ENCODE results near the gene AQP5.

AQP5 gene

DNA sequence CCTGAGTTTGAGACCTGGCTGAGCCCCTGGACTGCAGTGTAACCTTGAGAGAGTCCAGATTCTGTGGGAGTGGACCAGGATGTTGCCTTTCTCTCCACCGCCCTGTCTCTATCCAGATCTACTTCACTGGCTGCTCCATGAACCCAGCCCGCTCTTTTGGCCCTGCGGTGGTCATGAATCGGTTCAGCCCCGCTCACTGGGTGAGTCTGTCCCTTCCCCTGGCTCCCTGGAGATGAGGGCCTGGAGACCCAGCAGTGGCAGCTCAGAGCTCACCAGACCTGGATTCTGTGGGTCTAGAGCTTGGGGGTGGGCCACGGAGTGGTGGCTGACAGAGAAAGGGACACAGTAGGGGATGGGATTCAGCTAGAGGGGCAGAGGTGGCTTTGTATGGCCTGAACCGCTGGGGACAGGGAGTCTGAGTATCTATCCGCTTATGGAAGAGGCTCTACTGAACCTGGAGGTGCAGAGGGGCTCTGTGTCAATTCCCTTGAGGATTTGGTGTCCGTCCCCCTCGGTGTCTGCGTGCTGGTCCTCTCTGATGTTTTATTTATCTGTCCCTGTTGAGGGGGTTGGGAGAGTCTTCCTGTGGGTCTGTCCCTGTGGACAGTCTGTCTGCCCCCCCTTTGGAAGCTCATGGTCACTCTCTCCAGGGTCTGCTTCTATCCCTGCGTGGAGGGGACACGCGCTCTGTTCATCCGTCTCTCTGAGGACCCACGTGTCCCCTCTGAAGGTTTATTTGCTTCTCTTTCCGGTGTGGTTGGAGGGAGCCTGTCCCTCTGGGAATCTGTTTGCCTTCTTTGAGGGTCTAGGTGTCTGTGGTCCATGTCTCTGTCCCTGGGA is 2.5 kb downstream of the AQP5 start:
- H3K4me3 ChIP-seq (ENCODE audit: low read depth, low read length) = no peak overlapping the region
- no peak for DNase-seq (ENCODE audit: low read depth)
- TF ChIP-seq, protein P1, sequence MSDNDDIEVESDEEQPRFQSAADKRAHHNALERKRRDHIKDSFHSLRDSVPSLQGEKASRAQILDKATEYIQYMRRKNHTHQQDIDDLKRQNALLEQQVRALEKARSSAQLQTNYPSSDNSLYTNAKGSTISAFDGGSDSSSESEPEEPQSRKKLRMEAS (IDR thresholded peaks at IDR 0.05; ENCODE audit: low read depth, low read length) = no peak

GRCh38 chr12:49964849-49965624 is 3.4 kb downstream of the AQP5 start:
- no peak for DNase-seq (ENCODE audit: low read depth)
- TF ChIP-seq MYC (IDR thresholded peaks at IDR 0.05; ENCODE audit: low read depth, low read length) = no peak
- no peak for TF ChIP-seq POLR2A (IDR thresholded peaks at IDR 0.05; ENCODE audit: extremely low read depth, insufficient read length)
- TF ChIP-seq, protein P1 (IDR thresholded peaks at IDR 0.05; ENCODE audit: low read depth, low read length) = no peak
- TF ChIP-seq, protein P2, sequence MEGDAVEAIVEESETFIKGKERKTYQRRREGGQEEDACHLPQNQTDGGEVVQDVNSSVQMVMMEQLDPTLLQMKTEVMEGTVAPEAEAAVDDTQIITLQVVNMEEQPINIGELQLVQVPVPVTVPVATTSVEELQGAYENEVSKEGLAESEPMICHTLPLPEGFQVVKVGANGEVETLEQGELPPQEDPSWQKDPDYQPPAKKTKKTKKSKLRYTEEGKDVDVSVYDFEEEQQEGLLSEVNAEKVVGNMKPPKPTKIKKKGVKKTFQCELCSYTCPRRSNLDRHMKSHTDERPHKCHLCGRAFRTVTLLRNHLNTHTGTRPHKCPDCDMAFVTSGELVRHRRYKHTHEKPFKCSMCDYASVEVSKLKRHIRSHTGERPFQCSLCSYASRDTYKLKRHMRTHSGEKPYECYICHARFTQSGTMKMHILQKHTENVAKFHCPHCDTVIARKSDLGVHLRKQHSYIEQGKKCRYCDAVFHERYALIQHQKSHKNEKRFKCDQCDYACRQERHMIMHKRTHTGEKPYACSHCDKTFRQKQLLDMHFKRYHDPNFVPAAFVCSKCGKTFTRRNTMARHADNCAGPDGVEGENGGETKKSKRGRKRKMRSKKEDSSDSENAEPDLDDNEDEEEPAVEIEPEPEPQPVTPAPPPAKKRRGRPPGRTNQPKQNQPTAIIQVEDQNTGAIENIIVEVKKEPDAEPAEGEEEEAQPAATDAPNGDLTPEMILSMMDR (IDR thresholded peaks at IDR 0.05; ENCODE audit: low read depth, low read length) = no peak
- no peak overlapping the region for H3K4me3 ChIP-seq (ENCODE audit: low read depth, low read length)

DNA sequence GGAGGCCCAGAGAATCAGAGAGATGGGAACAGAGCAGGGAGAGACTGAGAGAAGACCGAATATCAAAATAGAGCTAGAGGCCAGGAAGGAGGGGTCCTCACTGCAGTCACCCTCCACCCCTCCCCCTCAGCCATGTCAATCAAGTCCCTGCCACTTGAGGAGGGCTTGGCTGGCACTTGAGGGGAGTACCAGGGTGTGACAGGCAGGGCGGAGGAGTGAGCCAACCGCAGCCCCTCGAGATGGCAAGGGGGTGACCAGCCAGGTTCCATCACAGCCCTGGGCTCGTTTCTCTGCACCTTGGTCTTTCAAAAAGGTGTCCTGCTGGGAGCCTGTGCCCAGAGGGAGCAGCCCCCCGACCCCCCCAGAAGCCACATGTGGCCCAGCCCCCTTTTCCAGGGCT is 4.2 kb downstream of the AQP5 start:
- no peak for DNase-seq (ENCODE audit: low read depth)
- TF ChIP-seq MYC (IDR thresholded peaks at IDR 0.05; ENCODE audit: low read depth, low read length) (no peak), POLR2A (IDR thresholded peaks at IDR 0.05; ENCODE audit: extremely low read depth, insufficient read length) (no peak)
- TF ChIP-seq, protein P1 (IDR thresholded peaks at IDR 0.05; ENCODE audit: low read depth, low read length) = no peak
- TF ChIP-seq, protein P2 (IDR thresholded peaks at IDR 0.05; ENCODE audit: low read depth, low read length) = no peak
- H3K4me3 ChIP-seq (ENCODE audit: low read depth, low read length) = no peak overlapping the region

DNA sequence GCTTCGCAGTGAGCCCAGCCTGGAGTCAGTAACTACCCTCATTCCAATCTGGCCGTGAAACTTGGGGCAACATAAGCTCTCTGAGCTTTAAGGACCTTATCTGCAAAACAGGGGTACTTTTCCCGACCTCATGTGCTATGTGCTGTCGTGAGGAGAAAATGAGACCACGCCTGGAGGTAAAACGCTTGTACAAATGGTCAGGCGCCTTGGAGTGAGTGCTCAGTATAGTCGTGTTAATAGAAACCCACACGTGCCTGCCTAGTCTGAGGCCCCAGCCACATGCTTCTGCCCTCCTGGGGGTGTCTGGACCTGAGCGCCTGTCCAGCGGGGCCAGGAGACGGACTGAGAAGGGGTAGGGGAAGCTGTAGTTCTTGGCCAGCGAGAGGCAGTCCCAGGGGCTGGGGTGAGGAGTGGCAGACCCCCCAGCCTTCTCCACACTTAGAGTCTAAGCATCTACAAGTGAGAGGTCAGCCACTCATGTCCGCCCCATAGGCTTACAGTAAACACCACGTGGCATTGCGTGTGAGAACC is 4.9 kb downstream of the AQP5 start:
- no peak overlapping the region for H3K4me3 ChIP-seq (ENCODE audit: low read depth, low read length)
- no peak for DNase-seq (ENCODE audit: low read depth)
- TF ChIP-seq, protein P2 (IDR thresholded peaks at IDR 0.05; ENCODE audit: low read depth, low read length) = no peak
- TF ChIP-seq, protein P1 (IDR thresholded peaks at IDR 0.05; ENCODE audit: low read depth, low read length) = no peak
- TF ChIP-seq MYC (IDR thresholded peaks at IDR 0.05; ENCODE audit: low read depth, low read length) (no peak), POLR2A (IDR thresholded peaks at IDR 0.05; ENCODE audit: extremely low read depth, insufficient read length) (no peak)

GRCh38 chr12:49967042-49967776 is 5.5 kb downstream of the AQP5 start:
- TF ChIP-seq MYC (IDR thresholded peaks at IDR 0.05; ENCODE audit: low read depth, low read length) (peak; percentile 77), POLR2A (IDR thresholded peaks at IDR 0.05; ENCODE audit: extremely low read depth, insufficient read length) (no peak)
- TF ChIP-seq, protein P1 (IDR thresholded peaks at IDR 0.05; ENCODE audit: low read depth, low read length) = peak; percentile 74
- TF ChIP-seq, protein P2 (IDR thresholded peaks at IDR 0.05; ENCODE audit: low read depth, low read length) = peak; percentile 89
- peak; percentile 96 for DNase-seq (ENCODE audit: low read depth)
- peak overlapping the region; percentile 49 for H3K4me3 ChIP-seq (ENCODE audit: low read depth, low read length)
